GM21723 (cell line): ENCODE measurements around the gene PNPO.

Experiments
- ATAC-seq: cut with Tn5 transposase; IDR thresholded peaks from one replicate; pipeline ENCODE4 v1.9.1; 2021; ENCODE audit warnings: mild to moderate bottlenecking, moderate library complexity; ENCODE audit not compliant: unreplicated experiment

Gene PNPO

GRCh38 chr17:47995241-47995935 lies 54.0 kb downstream of the PNPO start:
- ATAC-seq: no peak

- ATAC-seq: no peak
Observed at GRCh38 chr17:47996201-47996600, 54.8 kb downstream of the PNPO start.

- no peak for ATAC-seq
Observed at GRCh38 chr17:47997586-47997985, 56.2 kb downstream of the PNPO start.

- no peak for ATAC-seq
Observed at GRCh38 chr17:47998044-47998443, 56.7 kb downstream of the PNPO start.
